HL-60 (cell line): ENCODE measurements around the gene PIAS2.

Experiments
- DNase-seq, 2 experiments: peaks; one replicate each; pipeline ENCODE4 v3.0.0-alpha.2; 2010 to 2020; ENCODE audit warnings: low read depth in 1 of 2, low spot score in 1 of 2
- H3K27ac ChIP-seq: fragments of 250-450 bp; sonication (Bioruptor Pico); replicated peaks from 2 replicates; pipeline ENCODE4 v1.5.1; 2020; ENCODE audit warnings: mild to moderate bottlenecking, moderate library complexity
- H3K27me3 ChIP-seq: fragments of 250-450 bp; sonication (Bioruptor Pico); 2 replicates; pipeline ENCODE4 v1.5.1; 2021; ENCODE audit warnings: mild to moderate bottlenecking, moderate library complexity; ENCODE audit not compliant: insufficient read depth, poor library complexity, severe bottlenecking
- H3K4me3 ChIP-seq: replicated peaks from 2 replicates; pipeline ENCODE4 v1.5.1; 2011; ENCODE audit warnings: mild to moderate bottlenecking, control low read depth, low read length; ENCODE audit not compliant: insufficient read depth
- CTCF ChIP-seq: IDR thresholded peaks from one replicate; pipeline ENCODE4 v1.5.1; 2011; ENCODE audit warnings: low read length, control low read depth, inconsistent platforms; ENCODE audit not compliant: insufficient read depth
- GABPA ChIP-seq: IDR thresholded peaks from 2 replicates; pipeline ENCODE4 v1.6.1; 2012; ENCODE audit warnings: low read depth
- POLR2AphosphoS5 ChIP-seq: IDR thresholded peaks from 2 replicates; pipeline ENCODE4 v1.6.1; 2012; ENCODE audit warnings: low read depth
- SPI1 ChIP-seq: IDR thresholded peaks from 2 replicates; pipeline ENCODE4 v1.6.1; 2012; ENCODE audit warnings: low read depth, mild to moderate bottlenecking, borderline replicate concordance
- TF ChIP-seq, protein P1 (sequence below): IDR thresholded peaks from 2 replicates; pipeline ENCODE4 v1.6.1; 2012; ENCODE audit warnings: low read depth; ENCODE audit not compliant: insufficient replicate concordance

The PIAS2 gene

DNA sequence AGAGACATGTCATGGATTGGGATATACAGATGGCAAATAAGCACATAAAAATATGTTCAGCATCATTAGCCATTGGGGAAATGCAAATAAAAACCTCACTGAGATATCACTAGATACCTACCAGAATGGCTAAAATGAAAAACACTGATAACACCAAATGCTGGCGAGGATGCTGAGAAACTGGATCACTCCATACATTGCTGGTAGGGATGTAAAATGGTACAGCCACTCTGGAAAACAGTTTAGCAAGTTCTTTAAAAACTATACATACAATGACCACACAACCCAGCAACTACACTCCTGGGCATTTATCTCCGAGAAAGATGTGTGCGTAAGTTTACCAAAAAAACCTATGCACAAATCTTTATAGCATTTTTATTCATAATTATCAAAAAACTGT lies 13.9 kb downstream of the PIAS2 start:
- TF ChIP-seq POLR2AphosphoS5 = no peak
- TF ChIP-seq CTCF = no peak
- DNase-seq = no peak
- Histone ChIP-seq H3K4me3 (no peak overlapping the region), H3K27me3 (no peaks in the 10 kb centered on the region), H3K27ac (no peak overlapping the region)

DNA sequence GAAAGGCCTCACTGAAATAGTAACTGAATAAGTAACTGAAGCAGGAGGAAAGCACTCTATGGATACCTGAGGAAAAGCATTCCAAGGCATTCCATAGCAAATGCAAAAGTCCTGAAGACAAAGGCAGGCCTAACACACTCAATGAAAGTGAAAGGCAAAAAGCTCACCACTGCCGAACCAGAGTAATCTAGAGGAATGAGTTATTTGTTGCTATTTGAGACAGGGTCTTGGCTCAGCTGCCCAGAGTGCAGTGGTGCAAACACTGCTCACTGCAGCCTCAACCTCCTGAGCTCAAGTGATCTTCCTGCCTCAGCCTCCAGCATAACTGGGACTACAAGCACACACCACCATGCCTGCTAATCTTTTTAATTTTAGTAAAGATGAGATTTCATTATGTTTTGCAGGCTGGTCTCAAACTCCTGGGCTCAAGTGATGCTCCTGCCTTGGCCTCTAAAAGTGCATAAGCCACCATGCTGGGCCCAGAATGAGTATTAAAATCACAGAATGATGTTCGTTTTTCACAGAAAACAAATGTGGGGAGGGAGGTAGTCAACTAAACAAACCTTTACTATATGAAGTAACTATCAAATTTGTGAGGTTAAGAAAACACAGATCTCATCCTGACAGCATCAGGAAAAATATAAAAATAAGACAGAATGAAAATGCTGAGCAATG lies 17.9 kb downstream of the PIAS2 start:
- Histone ChIP-seq H3K4me3 (no peak overlapping the region), H3K27ac (no peak overlapping the region), H3K27me3 (no peaks in the 10 kb centered on the region)
- no peak for DNase-seq
- TF ChIP-seq SPI1 (no peak), GABPA (no peak), POLR2AphosphoS5 (no peak), CTCF (no peak)
- TF ChIP-seq, protein P1, sequence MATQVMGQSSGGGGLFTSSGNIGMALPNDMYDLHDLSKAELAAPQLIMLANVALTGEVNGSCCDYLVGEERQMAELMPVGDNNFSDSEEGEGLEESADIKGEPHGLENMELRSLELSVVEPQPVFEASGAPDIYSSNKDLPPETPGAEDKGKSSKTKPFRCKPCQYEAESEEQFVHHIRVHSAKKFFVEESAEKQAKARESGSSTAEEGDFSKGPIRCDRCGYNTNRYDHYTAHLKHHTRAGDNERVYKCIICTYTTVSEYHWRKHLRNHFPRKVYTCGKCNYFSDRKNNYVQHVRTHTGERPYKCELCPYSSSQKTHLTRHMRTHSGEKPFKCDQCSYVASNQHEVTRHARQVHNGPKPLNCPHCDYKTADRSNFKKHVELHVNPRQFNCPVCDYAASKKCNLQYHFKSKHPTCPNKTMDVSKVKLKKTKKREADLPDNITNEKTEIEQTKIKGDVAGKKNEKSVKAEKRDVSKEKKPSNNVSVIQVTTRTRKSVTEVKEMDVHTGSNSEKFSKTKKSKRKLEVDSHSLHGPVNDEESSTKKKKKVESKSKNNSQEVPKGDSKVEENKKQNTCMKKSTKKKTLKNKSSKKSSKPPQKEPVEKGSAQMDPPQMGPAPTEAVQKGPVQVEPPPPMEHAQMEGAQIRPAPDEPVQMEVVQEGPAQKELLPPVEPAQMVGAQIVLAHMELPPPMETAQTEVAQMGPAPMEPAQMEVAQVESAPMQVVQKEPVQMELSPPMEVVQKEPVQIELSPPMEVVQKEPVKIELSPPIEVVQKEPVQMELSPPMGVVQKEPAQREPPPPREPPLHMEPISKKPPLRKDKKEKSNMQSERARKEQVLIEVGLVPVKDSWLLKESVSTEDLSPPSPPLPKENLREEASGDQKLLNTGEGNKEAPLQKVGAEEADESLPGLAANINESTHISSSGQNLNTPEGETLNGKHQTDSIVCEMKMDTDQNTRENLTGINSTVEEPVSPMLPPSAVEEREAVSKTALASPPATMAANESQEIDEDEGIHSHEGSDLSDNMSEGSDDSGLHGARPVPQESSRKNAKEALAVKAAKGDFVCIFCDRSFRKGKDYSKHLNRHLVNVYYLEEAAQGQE = no peak

- H3K4me3 ChIP-seq = no peak overlapping the region
- H3K27me3 ChIP-seq = no peaks in the 10 kb centered on the region
- TF ChIP-seq POLR2AphosphoS5 (no peak), CTCF (no peak), GABPA (no peak), SPI1 (no peak)
- TF ChIP-seq, protein P1 = no peak
- DNase-seq = no peak
- no peak overlapping the region for H3K27ac ChIP-seq
Observed at GRCh38 chr18:46894124-46894523, 23.2 kb downstream of the PIAS2 start.

- no peaks in the 10 kb centered on the region for H3K27me3 ChIP-seq
- no peak for DNase-seq
- H3K4me3 ChIP-seq = no peak overlapping the region
- no peak for TF ChIP-seq CTCF
- no peak for TF ChIP-seq POLR2AphosphoS5
- TF ChIP-seq, protein P1 = no peak
- no peak for TF ChIP-seq GABPA
- no peak for TF ChIP-seq SPI1
- H3K27ac ChIP-seq = no peak overlapping the region
Observed at GRCh38 chr18:46893360-46893759, 23.9 kb downstream of the PIAS2 start.
